K562 (cell line): ENCODE results near the gene C6orf62. TPM values are rescaled to one million over a fixed set of nuclear protein-coding genes. Genes with fewer than 3 reads are reported as not detected.

Experiments used
- ESRRA ChIP-seq: fragments of 450-650 bp; IDR thresholded peaks from 2 replicates; pipeline ENCODE4 v1.6.1; 2014; ENCODE audit warnings: low read depth, mild to moderate bottlenecking, moderate library complexity, borderline replicate concordance
- JUND ChIP-seq, 2 experiments: IDR thresholded peaks; 2 replicates in 1 of 2; 3 replicates in 1 of 2; pipeline ENCODE4 v1.6.1; 2011; ENCODE audit warnings: borderline replicate concordance in 2 of 2, low read depth in 2 of 2, low read length in 2 of 2, improper control_type of control experiment in 1 of 2, missing biosample characterization in 1 of 2, missing genetic modification characterization in 1 of 2, missing genetic modification reagents in 1 of 2
- MTA2 ChIP-seq: fragments of 450-650 bp; IDR thresholded peaks from 2 replicates; pipeline ENCODE4 v1.6.1; 2016; ENCODE audit warnings: low read depth
- NFYB ChIP-seq: IDR thresholded peaks from 2 replicates; pipeline ENCODE4 v1.6.1; 2011; ENCODE audit warnings: mild to moderate bottlenecking, moderate library complexity; ENCODE audit not compliant: insufficient read length; ENCODE audit errors: extremely low read depth
- NUFIP1 ChIP-seq: fragments of 450-650 bp; IDR thresholded peaks from 2 replicates; pipeline ENCODE4 v1.6.1; 2018; ENCODE audit not compliant: partially characterized antibody
- PYGO2 ChIP-seq: fragments of 450-650 bp; IDR thresholded peaks from 2 replicates; pipeline ENCODE4 v1.6.1; 2016; ENCODE audit warnings: mild to moderate bottlenecking, missing genetic modification characterization, moderate library complexity, missing compliant biosample characterization
- TARDBP ChIP-seq: fragments of 450-650 bp; IDR thresholded peaks from 2 replicates; pipeline ENCODE4 v1.6.1; 2016
- TCF3 ChIP-seq: sonication (generic); formaldehyde crosslinking; IDR thresholded peaks from 2 replicates; pipeline ENCODE4 v1.4.0; 2020; ENCODE audit warnings: mild to moderate bottlenecking, missing genetic modification reagents
- TFAM ChIP-seq: fragments of 250-450 bp; sonication (Bioruptor Pico); conservative IDR thresholded peaks from 2 replicates; pipeline ENCODE4 v1.5.0; 2021; ENCODE audit warnings: mild to moderate bottlenecking, moderate library complexity
- ZNF695 ChIP-seq: fragments of 450-650 bp; formaldehyde crosslinking; IDR thresholded peaks from 2 replicates; pipeline ENCODE4 v1.4.0; 2020; ENCODE audit warnings: mild to moderate bottlenecking, moderate library complexity
- polyA plus RNA-seq, 8 experiments: library from polyadenylated mRNA; depleted of rRNA in 4 of 8; stranded (reverse) in 5 of 8; unstranded in 3 of 8; fragments of >200 nt; fragmentation: Nextera tagmentation in 2 of 8; fragmentation: Illumina TruSeq in 1 of 8; extraction: Ambion mirVana in 2 of 8; extraction: Trizol in 1 of 8; gene quantifications; 2 replicates each; pipeline versions ENCODE4 v1.2.1 to v1.2.3, GENCODE V29; 2011 to 2014; ENCODE audit warnings: inconsistent platforms in 1 of 8, missing spikeins in 1 of 8
- total RNA-seq, 7 experiments: library from RNA; depleted of rRNA in 6 of 7; stranded (reverse); fragments of >200 nt in 6 of 7; fragmentation: Illumina TruSeq in 2 of 7; extraction: Trizol in 2 of 7; gene quantifications; 2 replicates each; pipeline versions ENCODE4 v1.2.1 to v1.2.3, GENCODE V29; 2011 to 2021; ENCODE audit warnings: low replicate concordance in 1 of 7
- TF ChIP-seq, protein P1 (sequence below): fragments of 250-450 bp; sonication (Bioruptor Pico); IDR thresholded peaks from 2 replicates; pipeline ENCODE4 v1.8.0; 2022; ENCODE audit warnings: moderate library complexity, mild to moderate bottlenecking, inconsistent platforms
- TF ChIP-seq, protein P2 (sequence below): fragments of 450-650 bp; formaldehyde crosslinking; IDR thresholded peaks from 2 replicates; pipeline ENCODE4 v1.4.0; 2020; ENCODE audit warnings: mild to moderate bottlenecking, moderate library complexity
- TF ChIP-seq, protein P3 (sequence below): sonication (generic); formaldehyde crosslinking; IDR thresholded peaks from 2 replicates; pipeline ENCODE4 v1.8.0; 2022; ENCODE audit warnings: mild to moderate bottlenecking, missing genetic modification reagents

The C6orf62 gene
- total and polyA plus RNA-seq, 9 of the 15 experiments (the other 6 are each of a cell fraction or from before 2014, with no cell fraction given): 48.5 to 579 (median 111) TPM

DNA sequence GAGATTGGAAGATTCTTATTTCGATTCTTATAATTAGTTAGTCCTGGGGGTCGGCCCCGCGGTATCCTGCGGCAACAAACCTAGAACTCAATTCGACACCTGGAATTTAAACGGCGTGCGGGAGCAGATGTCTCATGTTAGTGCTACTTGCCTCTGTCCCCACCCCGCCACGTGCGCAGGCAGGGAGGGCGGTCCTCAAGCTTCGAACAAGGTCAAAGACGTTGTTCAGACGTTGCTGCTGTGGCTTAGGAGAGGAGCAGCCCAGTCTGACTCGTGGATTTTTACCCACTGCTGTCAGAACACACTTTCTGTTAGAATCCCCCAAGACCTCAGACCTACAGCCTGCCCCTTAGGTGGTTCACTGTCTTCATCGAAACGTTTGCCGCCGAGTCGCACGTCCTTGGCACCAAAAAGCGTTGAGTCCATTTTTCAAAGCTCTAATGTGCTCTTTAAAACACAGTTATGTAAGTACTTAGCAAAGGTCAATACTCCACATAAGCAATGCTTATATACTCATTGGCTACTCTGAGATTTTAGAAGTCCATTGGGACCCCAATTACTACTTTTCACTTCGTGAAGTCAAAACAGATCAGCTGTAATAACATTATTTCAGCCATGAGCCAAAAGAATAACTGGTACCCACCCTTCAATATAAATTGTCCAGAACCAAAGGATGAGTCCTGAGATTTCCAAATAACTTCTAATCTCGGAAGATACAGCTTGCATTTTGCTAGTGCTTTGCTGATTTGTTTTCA is 2.7 kb upstream of the C6orf62 start (continued):
- TF ChIP-seq, protein P1, sequence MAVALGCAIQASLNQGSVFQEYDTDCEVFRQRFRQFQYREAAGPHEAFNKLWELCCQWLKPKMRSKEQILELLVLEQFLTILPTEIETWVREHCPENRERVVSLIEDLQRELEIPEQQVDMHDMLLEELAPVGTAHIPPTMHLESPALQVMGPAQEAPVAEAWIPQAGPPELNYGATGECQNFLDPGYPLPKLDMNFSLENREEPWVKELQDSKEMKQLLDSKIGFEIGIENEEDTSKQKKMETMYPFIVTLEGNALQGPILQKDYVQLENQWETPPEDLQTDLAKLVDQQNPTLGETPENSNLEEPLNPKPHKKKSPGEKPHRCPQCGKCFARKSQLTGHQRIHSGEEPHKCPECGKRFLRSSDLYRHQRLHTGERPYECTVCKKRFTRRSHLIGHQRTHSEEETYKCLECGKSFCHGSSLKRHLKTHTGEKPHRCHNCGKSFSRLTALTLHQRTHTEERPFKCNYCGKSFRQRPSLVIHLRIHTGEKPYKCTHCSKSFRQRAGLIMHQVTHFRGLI (CRISPR knock-in tag): peak; percentile 83; the same call in 1 of the 2 replicates
- TF ChIP-seq TFAM (CRISPR knock-in tag): no peak
- TF ChIP-seq TCF3 (CRISPR knock-in tag): peak; percentile 48; the same call in 1 of the 2 replicates
- TF ChIP-seq, protein P2, sequence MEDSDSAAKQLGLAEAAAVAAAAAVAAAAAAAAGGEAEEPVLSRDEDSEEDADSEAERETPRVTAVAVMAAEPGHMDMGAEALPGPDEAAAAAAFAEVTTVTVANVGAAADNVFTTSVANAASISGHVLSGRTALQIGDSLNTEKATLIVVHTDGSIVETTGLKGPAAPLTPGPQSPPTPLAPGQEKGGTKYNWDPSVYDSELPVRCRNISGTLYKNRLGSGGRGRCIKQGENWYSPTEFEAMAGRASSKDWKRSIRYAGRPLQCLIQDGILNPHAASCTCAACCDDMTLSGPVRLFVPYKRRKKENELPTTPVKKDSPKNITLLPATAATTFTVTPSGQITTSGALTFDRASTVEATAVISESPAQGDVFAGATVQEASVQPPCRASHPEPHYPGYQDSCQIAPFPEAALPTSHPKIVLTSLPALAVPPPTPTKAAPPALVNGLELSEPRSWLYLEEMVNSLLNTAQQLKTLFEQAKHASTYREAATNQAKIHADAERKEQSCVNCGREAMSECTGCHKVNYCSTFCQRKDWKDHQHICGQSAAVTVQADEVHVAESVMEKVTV (CRISPR knock-in tag): no peak
- TF ChIP-seq MTA2: peak; percentile 20; the same call in 1 of the 2 replicates
- no peak for TF ChIP-seq NFYB
- TF ChIP-seq, protein P3, sequence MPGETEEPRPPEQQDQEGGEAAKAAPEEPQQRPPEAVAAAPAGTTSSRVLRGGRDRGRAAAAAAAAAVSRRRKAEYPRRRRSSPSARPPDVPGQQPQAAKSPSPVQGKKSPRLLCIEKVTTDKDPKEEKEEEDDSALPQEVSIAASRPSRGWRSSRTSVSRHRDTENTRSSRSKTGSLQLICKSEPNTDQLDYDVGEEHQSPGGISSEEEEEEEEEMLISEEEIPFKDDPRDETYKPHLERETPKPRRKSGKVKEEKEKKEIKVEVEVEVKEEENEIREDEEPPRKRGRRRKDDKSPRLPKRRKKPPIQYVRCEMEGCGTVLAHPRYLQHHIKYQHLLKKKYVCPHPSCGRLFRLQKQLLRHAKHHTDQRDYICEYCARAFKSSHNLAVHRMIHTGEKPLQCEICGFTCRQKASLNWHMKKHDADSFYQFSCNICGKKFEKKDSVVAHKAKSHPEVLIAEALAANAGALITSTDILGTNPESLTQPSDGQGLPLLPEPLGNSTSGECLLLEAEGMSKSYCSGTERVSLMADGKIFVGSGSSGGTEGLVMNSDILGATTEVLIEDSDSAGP: peak; percentile 77; the same call in 1 of the 2 replicates
- TF ChIP-seq NUFIP1: peak; percentile 87
- TF ChIP-seq TARDBP: no peak
- TF ChIP-seq ESRRA: peak; percentile 95
- no peak for TF ChIP-seq ZNF695 (CRISPR knock-in tag)
- no peak for TF ChIP-seq JUND (IDR thresholded peaks at IDR 0.05; ENCODE audit: borderline replicate concordance, low read depth, low read length)
- peak; percentile 37; the same call in 1 of the 3 replicates for TF ChIP-seq JUND (tag; IDR thresholded peaks at IDR 0.05; ENCODE audit: borderline replicate concordance, low read depth, low read length)
- peak; percentile 69; the same call in 1 of the 2 replicates for TF ChIP-seq PYGO2 (tag)
